HepG2 (cell line): ENCODE results near the gene SNRPD3.

Source experiments
- BRCA1 ChIP-seq: sonication (generic); formaldehyde crosslinking; IDR thresholded peaks from 2 replicates; pipeline ENCODE4 v1.4.0; 2020; ENCODE audit warnings: missing genetic modification reagents
- EZH2 ChIP-seq: conservative IDR thresholded peaks from 2 replicates; pipeline ENCODE4 v1.6.1; 2012; ENCODE audit warnings: mild to moderate bottlenecking, low read depth, low read length, moderate library complexity
- FOXA3 ChIP-seq: IDR thresholded peaks from 2 replicates; pipeline ENCODE4 v1.6.1; 2016; ENCODE audit warnings: missing genetic modification reagents, missing compliant biosample characterization
- FOXM1 ChIP-seq: sonication (generic); formaldehyde crosslinking; IDR thresholded peaks from 2 replicates; pipeline ENCODE4 v1.5.0; 2020; ENCODE audit warnings: missing genetic modification reagents
- NCOR1 ChIP-seq: fragments of 200-600 bp; sonication (generic); IDR thresholded peaks from 2 replicates; pipeline ENCODE4 v1.7.0; 2017; ENCODE audit warnings: antibody characterized with exemption, low read length, borderline replicate concordance
- RXRB ChIP-seq: IDR thresholded peaks from 2 replicates; pipeline ENCODE4 v1.6.1; 2016; ENCODE audit warnings: borderline replicate concordance, missing genetic modification reagents, missing compliant biosample characterization
- SIX4 ChIP-seq: sonication (generic); formaldehyde crosslinking; IDR thresholded peaks from 2 replicates; pipeline ENCODE4 v1.4.0; 2020; ENCODE audit warnings: missing genetic modification reagents
- SP4 ChIP-seq: sonication (generic); formaldehyde crosslinking; IDR thresholded peaks from 2 replicates; pipeline ENCODE4 v1.8.1; 2023; ENCODE audit warnings: mild to moderate bottlenecking, missing genetic modification reagents
- THAP9 ChIP-seq: sonication (generic); formaldehyde crosslinking; IDR thresholded peaks from 2 replicates; pipeline ENCODE4; 2020; ENCODE audit warnings: missing genetic modification reagents, mild to moderate bottlenecking, borderline replicate concordance
- ZFX ChIP-seq: sonication (generic); formaldehyde crosslinking; IDR thresholded peaks from 2 replicates; pipeline ENCODE4 v1.4.0; 2020; ENCODE audit warnings: mild to moderate bottlenecking, low read depth, missing genetic modification reagents, moderate library complexity
- ZNF3 ChIP-seq: IDR thresholded peaks from 2 replicates; pipeline ENCODE4 v1.7.0; 2017; ENCODE audit warnings: inconsistent platforms
- ZNF644 ChIP-seq: IDR thresholded peaks from 2 replicates; pipeline ENCODE4 v1.6.1; 2016; ENCODE audit warnings: low read depth
- TF ChIP-seq, protein P1 (sequence below): fragments of 450-650 bp; IDR thresholded peaks from 2 replicates; pipeline ENCODE4 v1.6.1; 2017; ENCODE audit warnings: mild to moderate bottlenecking
- TF ChIP-seq, protein P2 (sequence below): IDR thresholded peaks from 2 replicates; pipeline ENCODE4 v1.6.1; 2016

DNA sequence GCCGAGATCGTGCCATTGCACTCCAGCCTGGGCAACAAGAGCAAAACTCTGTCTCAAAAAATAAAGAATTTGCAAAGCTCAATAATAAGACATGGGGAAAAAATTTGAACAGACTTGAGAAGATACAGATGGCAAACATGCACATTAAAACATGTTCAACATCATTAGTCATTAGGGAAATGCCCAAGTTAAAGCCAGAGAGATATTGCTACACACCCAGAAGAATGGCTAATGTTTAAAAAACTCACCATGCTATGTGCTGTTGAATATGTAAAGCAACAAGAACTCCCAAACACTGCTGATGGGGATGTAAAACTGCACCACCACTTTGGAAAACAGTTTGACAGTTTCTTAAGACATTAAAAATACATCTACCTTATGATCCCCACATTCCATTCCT lies 24.5 kb downstream of the SNRPD3 start:
- TF ChIP-seq, protein P1, sequence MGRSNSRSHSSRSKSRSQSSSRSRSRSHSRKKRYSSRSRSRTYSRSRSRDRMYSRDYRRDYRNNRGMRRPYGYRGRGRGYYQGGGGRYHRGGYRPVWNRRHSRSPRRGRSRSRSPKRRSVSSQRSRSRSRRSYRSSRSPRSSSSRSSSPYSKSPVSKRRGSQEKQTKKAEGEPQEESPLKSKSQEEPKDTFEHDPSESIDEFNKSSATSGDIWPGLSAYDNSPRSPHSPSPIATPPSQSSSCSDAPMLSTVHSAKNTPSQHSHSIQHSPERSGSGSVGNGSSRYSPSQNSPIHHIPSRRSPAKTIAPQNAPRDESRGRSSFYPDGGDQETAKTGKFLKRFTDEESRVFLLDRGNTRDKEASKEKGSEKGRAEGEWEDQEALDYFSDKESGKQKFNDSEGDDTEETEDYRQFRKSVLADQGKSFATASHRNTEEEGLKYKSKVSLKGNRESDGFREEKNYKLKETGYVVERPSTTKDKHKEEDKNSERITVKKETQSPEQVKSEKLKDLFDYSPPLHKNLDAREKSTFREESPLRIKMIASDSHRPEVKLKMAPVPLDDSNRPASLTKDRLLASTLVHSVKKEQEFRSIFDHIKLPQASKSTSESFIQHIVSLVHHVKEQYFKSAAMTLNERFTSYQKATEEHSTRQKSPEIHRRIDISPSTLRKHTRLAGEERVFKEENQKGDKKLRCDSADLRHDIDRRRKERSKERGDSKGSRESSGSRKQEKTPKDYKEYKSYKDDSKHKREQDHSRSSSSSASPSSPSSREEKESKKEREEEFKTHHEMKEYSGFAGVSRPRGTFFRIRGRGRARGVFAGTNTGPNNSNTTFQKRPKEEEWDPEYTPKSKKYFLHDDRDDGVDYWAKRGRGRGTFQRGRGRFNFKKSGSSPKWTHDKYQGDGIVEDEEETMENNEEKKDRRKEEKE, result no peak
- TF ChIP-seq ZNF644 (no peak), ZNF3 (CRISPR knock-in tag) (no peak), SIX4 (CRISPR knock-in tag) (no peak), RXRB (CRISPR knock-in tag) (no peak), SP4 (CRISPR knock-in tag) (no peak), BRCA1 (CRISPR knock-in tag) (no peak), EZH2 (no peak), FOXA3 (CRISPR knock-in tag) (no peak), NCOR1 (no peak), ZFX (no peak), THAP9 (CRISPR knock-in tag) (no peak), FOXM1 (no peak)
- TF ChIP-seq, protein P2, sequence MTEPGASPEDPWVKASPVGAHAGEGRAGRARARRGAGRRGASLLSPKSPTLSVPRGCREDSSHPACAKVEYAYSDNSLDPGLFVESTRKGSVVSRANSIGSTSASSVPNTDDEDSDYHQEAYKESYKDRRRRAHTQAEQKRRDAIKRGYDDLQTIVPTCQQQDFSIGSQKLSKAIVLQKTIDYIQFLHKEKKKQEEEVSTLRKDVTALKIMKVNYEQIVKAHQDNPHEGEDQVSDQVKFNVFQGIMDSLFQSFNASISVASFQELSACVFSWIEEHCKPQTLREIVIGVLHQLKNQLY (CRISPR knock-in tag), result no peak
